ENCODE measurements around the gene HMCN2.

GRCh38 chr9:130340011-130340410 lies 74.5 kb downstream of the HMCN2 start:
- TF ChIP-seq CTCF (IDR thresholded peaks at IDR 0.05) (no peak), POLR2A (IDR thresholded peaks at IDR 0.05) (no peak), POLR2AphosphoS5 (IDR thresholded peaks at IDR 0.05) (no peak)

Data from upper lobe of left lung (tissue), 4 donors.